ENCODE results near the gene AKR1B1. TPM values are rescaled to one million over a fixed set of nuclear protein-coding genes. Genes with fewer than 3 reads are reported as not detected.

Gene AKR1B1
- total RNA-seq, 1 experiment from 2014 or later, result 139 TPM

DNA sequence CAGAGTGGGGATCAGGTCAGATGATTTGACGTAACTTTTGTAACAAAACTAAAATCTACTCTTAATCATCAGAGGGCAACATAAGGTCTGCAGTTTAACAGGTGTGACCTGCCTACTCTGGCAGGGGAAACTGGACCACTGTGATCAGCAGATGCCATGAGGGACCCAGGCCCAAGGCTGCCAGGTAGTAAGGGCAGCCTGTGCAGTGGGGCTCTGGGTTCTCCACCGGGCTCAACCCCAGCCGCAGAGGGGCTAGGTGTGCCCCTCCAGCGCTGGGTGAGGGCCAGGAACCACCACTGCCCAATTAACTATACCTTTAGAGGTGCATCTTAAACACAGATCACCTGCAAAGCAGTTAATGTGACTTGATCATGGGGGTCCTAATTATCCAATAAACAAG is 17.6 kb downstream of the AKR1B1 start:
- BruUV-seq (replicated peaks), result no TSS peak
- H3K36me3 Mint-ChIP-seq (ENCODE audit: insufficient read depth, unreplicated experiment), result peaks cover 17% of the 10 kb centered on the region
- TF ChIP-seq, protein P1, sequence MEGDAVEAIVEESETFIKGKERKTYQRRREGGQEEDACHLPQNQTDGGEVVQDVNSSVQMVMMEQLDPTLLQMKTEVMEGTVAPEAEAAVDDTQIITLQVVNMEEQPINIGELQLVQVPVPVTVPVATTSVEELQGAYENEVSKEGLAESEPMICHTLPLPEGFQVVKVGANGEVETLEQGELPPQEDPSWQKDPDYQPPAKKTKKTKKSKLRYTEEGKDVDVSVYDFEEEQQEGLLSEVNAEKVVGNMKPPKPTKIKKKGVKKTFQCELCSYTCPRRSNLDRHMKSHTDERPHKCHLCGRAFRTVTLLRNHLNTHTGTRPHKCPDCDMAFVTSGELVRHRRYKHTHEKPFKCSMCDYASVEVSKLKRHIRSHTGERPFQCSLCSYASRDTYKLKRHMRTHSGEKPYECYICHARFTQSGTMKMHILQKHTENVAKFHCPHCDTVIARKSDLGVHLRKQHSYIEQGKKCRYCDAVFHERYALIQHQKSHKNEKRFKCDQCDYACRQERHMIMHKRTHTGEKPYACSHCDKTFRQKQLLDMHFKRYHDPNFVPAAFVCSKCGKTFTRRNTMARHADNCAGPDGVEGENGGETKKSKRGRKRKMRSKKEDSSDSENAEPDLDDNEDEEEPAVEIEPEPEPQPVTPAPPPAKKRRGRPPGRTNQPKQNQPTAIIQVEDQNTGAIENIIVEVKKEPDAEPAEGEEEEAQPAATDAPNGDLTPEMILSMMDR (IDR thresholded peaks at IDR 0.05; ENCODE audit: unreplicated experiment), result no peak
- CTCF ChIA-PET, result interaction anchor here (4.0 kb wide), 1 partner anchor 8 kb away, joined by 22 read pairs; no protein-coding TSS in a partner anchor
- peaks cover 2% of the 10 kb centered on the region for H3K9me3 Mint-ChIP-seq (ENCODE audit: low read depth, unreplicated experiment)
- H3K27ac Mint-ChIP-seq (ENCODE audit: unreplicated experiment), result no peak overlapping the region
- DNase-seq, result no peak
- H3K4me3 Mint-ChIP-seq (ENCODE audit: low read depth, unreplicated experiment), result no peak overlapping the region
- intact Hi-C loops (cut with micrococcal nuclease; ENCODE audit: unreplicated experiment), result no loop called here
- H3K4me1 Mint-ChIP-seq (ENCODE audit: low read depth, unreplicated experiment), result no peaks in the 10 kb centered on the region
- H3K27me3 Mint-ChIP-seq (ENCODE audit: unreplicated experiment), result no peaks in the 10 kb centered on the region

DNA sequence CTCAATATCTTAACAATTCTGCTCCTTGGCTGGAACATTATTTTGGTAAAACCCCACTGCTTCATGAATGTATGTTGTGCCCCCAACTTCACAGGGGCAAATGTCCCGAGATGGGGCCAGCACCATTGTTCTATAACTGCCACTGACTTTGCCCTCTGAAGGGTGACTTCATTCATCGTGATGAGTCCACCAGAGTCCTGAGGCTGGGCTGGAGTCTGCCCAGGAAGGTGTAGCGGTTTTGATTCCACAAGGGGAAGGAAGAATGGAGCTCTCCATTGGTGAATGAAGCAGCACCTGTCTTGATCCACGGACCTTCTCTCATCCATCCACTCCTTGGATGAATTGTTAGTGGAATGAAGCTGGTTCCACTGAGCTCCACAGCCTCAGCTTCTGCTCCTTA is 18.4 kb downstream of the AKR1B1 start:
- H3K27ac Mint-ChIP-seq (ENCODE audit: unreplicated experiment), result no peak overlapping the region
- DNase-seq, result no peak
- H3K4me1 Mint-ChIP-seq (ENCODE audit: low read depth, unreplicated experiment), result no peaks in the 10 kb centered on the region
- TF ChIP-seq, protein P1 (IDR thresholded peaks at IDR 0.05; ENCODE audit: unreplicated experiment), result no peak
- intact Hi-C loops (cut with micrococcal nuclease; ENCODE audit: unreplicated experiment), result no loop called here
- no peaks in the 10 kb centered on the region for H3K27me3 Mint-ChIP-seq (ENCODE audit: unreplicated experiment)
- H3K9me3 Mint-ChIP-seq (ENCODE audit: low read depth, unreplicated experiment), result peaks cover 2% of the 10 kb centered on the region
- no TSS peak for BruUV-seq (replicated peaks)
- no peak overlapping the region for H3K4me3 Mint-ChIP-seq (ENCODE audit: low read depth, unreplicated experiment)
- peaks cover 17% of the 10 kb centered on the region for H3K36me3 Mint-ChIP-seq (ENCODE audit: insufficient read depth, unreplicated experiment)
- CTCF ChIA-PET, result no interaction called here

DNA sequence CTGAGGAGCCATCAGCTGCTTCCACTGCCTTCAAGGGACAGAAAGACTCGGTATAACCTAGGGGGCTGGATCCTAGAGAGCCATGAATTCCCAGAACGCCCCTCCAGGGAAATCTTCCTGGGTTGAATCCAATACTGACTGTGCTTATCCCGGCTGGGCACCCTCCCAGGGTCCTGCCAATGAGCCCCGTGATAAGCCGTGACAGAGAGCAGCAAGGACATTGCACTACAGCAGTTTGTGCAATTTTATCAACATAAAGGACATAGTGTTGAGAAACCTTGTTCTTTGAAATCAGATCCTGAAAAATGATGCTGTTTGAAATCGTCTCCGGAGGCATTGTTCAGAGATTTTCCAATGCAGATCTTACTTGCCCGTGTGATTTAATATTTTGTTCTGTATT is 18.8 kb downstream of the AKR1B1 start:
- Mint-ChIP-seq H3K4me1 (ENCODE audit: low read depth, unreplicated experiment) (no peaks in the 10 kb centered on the region), H3K36me3 (ENCODE audit: insufficient read depth, unreplicated experiment) (peaks cover 17% of the 10 kb centered on the region), H3K27me3 (ENCODE audit: unreplicated experiment) (no peaks in the 10 kb centered on the region), H3K27ac (ENCODE audit: unreplicated experiment) (no peak overlapping the region), H3K9me3 (ENCODE audit: low read depth, unreplicated experiment) (peaks cover 2% of the 10 kb centered on the region), H3K4me3 (ENCODE audit: low read depth, unreplicated experiment) (no peak overlapping the region)
- no TSS peak for BruUV-seq (replicated peaks)
- DNase-seq, result no peak
- intact Hi-C loops (cut with micrococcal nuclease; ENCODE audit: unreplicated experiment), result no loop called here
- TF ChIP-seq, protein P1 (IDR thresholded peaks at IDR 0.05; ENCODE audit: unreplicated experiment), result no peak
- CTCF ChIA-PET, result no interaction called here

DNA sequence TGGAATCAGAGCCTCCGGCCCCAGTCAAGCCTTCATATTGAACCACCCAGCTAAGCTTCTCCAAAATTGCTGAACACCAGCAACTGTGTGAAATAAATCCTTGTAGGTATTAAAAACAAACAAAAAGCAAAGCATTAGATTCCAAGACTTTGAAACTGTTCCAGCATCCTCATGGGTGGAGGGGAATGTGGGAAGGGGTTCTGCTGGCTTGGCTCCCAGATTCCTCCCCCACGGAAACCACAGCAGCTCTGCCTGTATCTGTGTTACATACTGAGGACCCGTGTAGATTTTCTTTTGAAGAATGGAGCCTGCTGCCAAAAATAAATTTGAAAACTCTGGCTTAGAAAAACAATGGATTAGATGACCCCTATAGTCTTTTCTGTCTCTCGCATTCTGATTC is 20.0 kb downstream of the AKR1B1 start:
- no TSS peak for BruUV-seq (replicated peaks)
- Mint-ChIP-seq H3K4me3 (ENCODE audit: low read depth, unreplicated experiment) (no peak overlapping the region), H3K36me3 (ENCODE audit: insufficient read depth, unreplicated experiment) (peaks cover 8% of the 10 kb centered on the region), H3K27me3 (ENCODE audit: unreplicated experiment) (no peaks in the 10 kb centered on the region), H3K27ac (ENCODE audit: unreplicated experiment) (no peak overlapping the region), H3K9me3 (ENCODE audit: low read depth, unreplicated experiment) (peaks cover 2% of the 10 kb centered on the region), H3K4me1 (ENCODE audit: low read depth, unreplicated experiment) (no peaks in the 10 kb centered on the region)
- DNase-seq, result no peak
- CTCF ChIA-PET, result no interaction called here
- intact Hi-C loops (cut with micrococcal nuclease; ENCODE audit: unreplicated experiment), result loop anchor here (10.0 kb wide), 1 partner anchor 506 kb away; no protein-coding TSS in a partner anchor
- TF ChIP-seq, protein P1 (IDR thresholded peaks at IDR 0.05; ENCODE audit: unreplicated experiment), result no peak

Measured in Calu3 (cell line).